DND-41 (cell line): Measurements from ENCODE around the gene KRTAP9-2.
"Not testable (repeated sequence)": the region's sequence is repeated elsewhere in the genome, so short reads cannot be mapped to it uniquely, and the experiment has no call there.

Experiments used
- CTCF ChIP-seq: IDR thresholded peaks from 2 replicates; pipeline ENCODE4 v1.5.1; 2012; ENCODE audit warnings: borderline replicate concordance, low read length, moderate library complexity, mild to moderate bottlenecking; ENCODE audit not compliant: poor library complexity, severe bottlenecking; ENCODE audit errors: extremely low read depth
- EZH2 ChIP-seq: IDR thresholded peaks from 3 replicates; pipeline ENCODE4 v1.6.1; 2012; ENCODE audit warnings: borderline replicate concordance, low read depth, mild to moderate bottlenecking, moderate library complexity, low read length, inconsistent platforms; ENCODE audit not compliant: severe bottlenecking

- TF ChIP-seq EZH2, CTCF: not testable (repeated sequence)
Measured at GRCh38 chr17:41275648-41276190, 49.3 kb downstream of the KRTAP9-2 start, which contains the start of gene KRTAP9-7.
